PC-3 (cell line): ENCODE measurements around the gene POLE3. TPM values are rescaled to one million over a fixed set of nuclear protein-coding genes. Genes with fewer than 3 reads are reported as not detected.

ENCODE experiments used
- ATAC-seq: fragments of 200-7000 bp; cut with Tn5 transposase; 2 replicates; pipeline ENCODE4 v1.9.1; 2020; ENCODE audit warnings: mild to moderate bottlenecking, moderate library complexity
- BruUV-seq: library from RNA; stranded (reverse); fragments of 400-500 nt; replicated peaks from 2 replicates; lab custom pipeline; 2021; lab: Mats Ljungman, UMichigan
- CTCF ChIA-PET: fragments of 300-600 bp; sonication (Branson Sonifier 250); formaldehyde crosslinking; loops from one replicate; lab custom pipeline; 2022; ENCODE audit warnings: antibody characterized with exemption; lab: Charles Lee
- POLR2A ChIA-PET: fragments of 300-600 bp; sonication (Branson Sonifier 250); formaldehyde crosslinking; loops from one replicate; lab custom pipeline; 2022; ENCODE audit warnings: antibody characterized with exemption; ENCODE audit not compliant: unreplicated experiment; lab: Charles Lee
- DNase-seq: peaks from one replicate; pipeline ENCODE4 v3.0.0-alpha.2; 2015
- H2AFZ ChIP-seq: fragments of 300-600 bp; sonication (generic); 2 replicates; pipeline ENCODE4 v1.6.0; 2016; ENCODE audit warnings: antibody characterized with exemption, low read length
- H3F3A ChIP-seq: fragments of 300-600 bp; sonication (generic); one replicate; pipeline ENCODE4 v1.6.0; 2017; ENCODE audit warnings: antibody characterized with exemption, low read length, control low read depth, mild to moderate bottlenecking; ENCODE audit not compliant: unreplicated experiment
- H3K27ac ChIP-seq: fragments of 300-600 bp; sonication (generic); 2 replicates; pipeline ENCODE4 v1.5.1; 2016; ENCODE audit warnings: mild to moderate bottlenecking, low read length
- H3K27me3 ChIP-seq: fragments of 300-600 bp; sonication (generic); 2 replicates; pipeline ENCODE4 v1.6.1; 2016; ENCODE audit warnings: low read length, mixed read lengths
- H3K36me3 ChIP-seq: fragments of 300-600 bp; sonication (generic); 2 replicates; pipeline ENCODE4 v1.6.1; 2016; ENCODE audit warnings: low read depth, mixed run types, low read length, mixed read lengths
- H3K4me1 ChIP-seq: fragments of 300-600 bp; sonication (generic); 2 replicates; pipeline ENCODE4 v1.5.1; 2016; ENCODE audit warnings: low read length; ENCODE audit not compliant: insufficient read depth
- H3K4me2 ChIP-seq: fragments of 300-600 bp; sonication (generic); 2 replicates; pipeline ENCODE4 v1.6.0; 2016; ENCODE audit warnings: low read length
- H3K4me3 ChIP-seq: fragments of 300-600 bp; sonication (generic); 2 replicates; pipeline ENCODE4 v1.5.1; 2016; ENCODE audit warnings: mild to moderate bottlenecking, low read length, mixed read lengths
- H3K79me2 ChIP-seq: fragments of 300-600 bp; sonication (generic); 2 replicates; pipeline ENCODE4 v1.6.1; 2017; ENCODE audit warnings: low read length, mixed read lengths
- H3K9ac ChIP-seq: fragments of 300-600 bp; sonication (generic); 2 replicates; pipeline ENCODE4 v1.6.0; 2016; ENCODE audit warnings: mild to moderate bottlenecking, low read length
- H3K9me2 ChIP-seq: fragments of 300-600 bp; sonication (generic); replicated peaks from 2 replicates; pipeline ENCODE4 v1.6.1; 2016; ENCODE audit warnings: mixed run types, low read length, mixed read lengths
- H3K9me3 ChIP-seq: fragments of 300-600 bp; sonication (generic); 2 replicates; pipeline ENCODE4 v1.6.1; 2016; ENCODE audit warnings: low read length, mixed read lengths
- H4K20me1 ChIP-seq: fragments of 300-600 bp; sonication (generic); 2 replicates; pipeline ENCODE4 v1.6.1; 2016; ENCODE audit warnings: low read length, mixed read lengths
- CTCF ChIP-seq: fragments of 300-600 bp; sonication (generic); conservative IDR thresholded peaks from 2 replicates; pipeline ENCODE4 v1.5.1; 2017; ENCODE audit warnings: antibody characterized with exemption, low read depth, mild to moderate bottlenecking, low read length
- EZH2 ChIP-seq: fragments of 300-600 bp; sonication (generic); IDR thresholded peaks from one replicate; pipeline ENCODE4 v1.6.1; 2017; ENCODE audit warnings: antibody characterized with exemption, mild to moderate bottlenecking, low read length; ENCODE audit not compliant: unreplicated experiment
- EZH2phosphoT487 ChIP-seq: fragments of 300-600 bp; sonication (generic); IDR thresholded peaks from 2 replicates; pipeline ENCODE4 v1.6.1; 2018; ENCODE audit warnings: mild to moderate bottlenecking, antibody characterized with exemption, low read length, borderline replicate concordance
- intact Hi-C: fragments of 100-400 bp; cut with micrococcal nuclease; formaldehyde crosslinking; loops from 2 replicates; pipeline ENCODE4 v1.9.0; 2023
- total RNA-seq: library from RNA; depleted of rRNA; stranded (reverse); fragments of >200 nt; gene quantifications from 2 replicates; pipeline ENCODE4 v1.2.3, GENCODE V29; 2014

The POLE3 gene
- total RNA-seq, 1 experiment from 2014 or later = 84.7 TPM

- Histone ChIP-seq H3K9me2 (no peaks in the 10 kb centered on the region), H3K27me3 (no peaks in the 10 kb centered on the region), H3K9me3 (no peaks in the 10 kb centered on the region), H3K27ac (no peak overlapping the region), H3K36me3 (no peaks in the 10 kb centered on the region), H3K4me2 (peak overlapping the region; percentile 81), H3K79me2 (peaks cover 8% of the 10 kb centered on the region), H3K9ac (no peak overlapping the region), H2AFZ (no peak overlapping the region), H3K4me1 (peaks cover 21% of the 10 kb centered on the region), H4K20me1 (no peaks in the 10 kb centered on the region), H3F3A (no peaks in the 10 kb centered on the region), H3K4me3 (peak overlapping the region; percentile 94; the same call in 1 of the 2 replicates)
- ChIA-PET POLR2A (no interaction called here), CTCF (no interaction called here)
- BruUV-seq = no TSS peak
- no peak for ATAC-seq
- no peak for DNase-seq
- intact Hi-C loops = loop anchor here (2.0 kb wide), 1 partner anchor 59 kb away; the partner anchor contains the start of gene WDR31
- TF ChIP-seq EZH2phosphoT487 = no peak
- TF ChIP-seq CTCF = no peak
- TF ChIP-seq EZH2 = no peak
Measured at GRCh38 chr9:113399646-113400200, 10.8 kb downstream of the POLE3 start.

- Histone ChIP-seq H3K4me2 (no peak overlapping the region), H3K27ac (no peak overlapping the region), H3K79me2 (peaks cover 8% of the 10 kb centered on the region), H3K36me3 (no peaks in the 10 kb centered on the region), H4K20me1 (no peaks in the 10 kb centered on the region), H3K4me1 (peaks cover 21% of the 10 kb centered on the region), H3F3A (no peaks in the 10 kb centered on the region), H2AFZ (no peak overlapping the region), H3K9me3 (no peaks in the 10 kb centered on the region), H3K9ac (no peak overlapping the region), H3K27me3 (no peaks in the 10 kb centered on the region), H3K9me2 (no peaks in the 10 kb centered on the region), H3K4me3 (no peak overlapping the region)
- TF ChIP-seq CTCF (no peak), EZH2phosphoT487 (no peak), EZH2 (no peak)
- POLR2A ChIA-PET = no interaction called here
- CTCF ChIA-PET = interaction anchor here (0.6 kb wide), 1 partner anchor 393 kb away, joined by 6 read pairs; no protein-coding TSS in a partner anchor
- BruUV-seq = no TSS peak
- ATAC-seq (no peak), DNase-seq (no peak)
- intact Hi-C loops = no loop called here
Measured at GRCh38 chr9:113398796-113399195, 11.7 kb downstream of the POLE3 start.

GRCh38 chr9:113397203-113397631, 13.3 kb downstream of the POLE3 start:
- Histone ChIP-seq H3K4me3 (no peak overlapping the region), H3K36me3 (no peaks in the 10 kb centered on the region), H3K4me1 (peaks cover 21% of the 10 kb centered on the region), H3F3A (no peaks in the 10 kb centered on the region), H3K9ac (no peak overlapping the region), H3K27ac (no peak overlapping the region), H2AFZ (no peak overlapping the region), H3K4me2 (no peak overlapping the region), H3K27me3 (no peaks in the 10 kb centered on the region), H4K20me1 (no peaks in the 10 kb centered on the region), H3K79me2 (peaks cover 8% of the 10 kb centered on the region), H3K9me3 (no peaks in the 10 kb centered on the region), H3K9me2 (no peaks in the 10 kb centered on the region)
- TF ChIP-seq CTCF = no peak
- TF ChIP-seq EZH2phosphoT487 = no peak
- TF ChIP-seq EZH2 = no peak
- POLR2A ChIA-PET = no interaction called here
- no peak for ATAC-seq
- intact Hi-C loops = no loop called here
- CTCF ChIA-PET = no interaction called here
- DNase-seq = no peak
- no TSS peak for BruUV-seq
